Measurements from ENCODE around the gene PLEKHB1. TPM values are rescaled to one million over a fixed set of nuclear protein-coding genes. Genes with fewer than 3 reads are reported as not detected.

Gene PLEKHB1
- total and polyA plus RNA-seq, 4 donors: 0.75 to 1.4 (median 1.1) TPM

DNA sequence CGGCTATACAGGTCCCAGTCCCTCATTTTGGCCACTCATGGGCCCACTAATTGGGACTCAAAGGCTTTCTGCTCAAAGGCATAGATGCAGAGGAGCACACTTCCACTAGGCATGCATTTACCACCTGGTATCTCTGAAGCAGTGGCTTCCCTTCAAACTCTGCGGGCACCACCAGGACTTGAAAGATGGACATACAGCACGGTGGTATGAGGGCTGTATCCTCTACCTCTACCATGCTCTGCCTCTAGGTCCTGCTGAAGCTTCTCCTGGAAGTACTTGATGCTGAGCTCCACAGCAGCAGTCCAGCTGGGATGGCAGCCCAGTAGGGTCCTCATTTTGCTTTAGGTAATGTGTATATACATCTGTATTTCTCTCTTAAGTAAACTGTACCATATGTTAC lies 64.6 kb downstream of the PLEKHB1 start:
- Histone ChIP-seq H3K9me3 (ENCODE audit: control insufficient read depth in 4 of 4, low read length in 3 of 4) (no peaks in the 10 kb centered on the region), H3K9ac (ENCODE audit: low read depth in 1 of 2, low read length in 2 of 2) (no peak overlapping the region), H3K27ac (ENCODE audit: low read depth in 1 of 2, low read length in 2 of 2) (no peak overlapping the region), H3K4me1 (ENCODE audit: control insufficient read depth in 4 of 4, insufficient read depth in 4 of 4, low read length in 3 of 4) (no peaks in the 10 kb centered on the region), H3K27me3 (ENCODE audit: control insufficient read depth in 4 of 4, insufficient read depth in 4 of 4, low read length in 3 of 4) (no peaks in the 10 kb centered on the region), H3K36me3 (ENCODE audit: control insufficient read depth in 4 of 4, insufficient read depth in 3 of 4, low read depth in 1 of 4, low read length in 3 of 4) (peaks cover 7 to 25% (median 11%) of the 10 kb centered on the region in 4 donors), H3K4me3 (ENCODE audit: low read depth in 1 of 3, low read length in 3 of 3) (no peak overlapping the region)
- TF ChIP-seq EGR1 (IDR thresholded peaks at IDR 0.05; ENCODE audit: low read depth in 2 of 2) (no peak), FOXA1 (IDR thresholded peaks at IDR 0.05) (no peak), FOXA2 (IDR thresholded peaks at IDR 0.05) (no peak), HNF4G (IDR thresholded peaks at IDR 0.05) (no peak), RXRA (IDR thresholded peaks at IDR 0.05) (no peak), TAF1 (conservative IDR thresholded peaks at IDR 0.05) (no peak)
- no peak for DNase-seq (ENCODE audit: low spot score)
- WGBS: 86% methylated on average over 3 of the region's 3 CpGs

Other genes with a start within 250 kb of the PLEKHB1 start
- gene FAM168A, start 48.5 kb upstream of the PLEKHB1 start, total RNA-seq: 10 to 100 TPM in 1 of 2 donors, 1 to 10 TPM in 1; 9.0 to 14.6 TPM
- 1 to 10 TPM; 4.8 to 9.2 TPM for gene FAM168A, start 48.5 kb upstream of the PLEKHB1 start, polyA plus RNA-seq
- 100 to 1,000 TPM in 1 of 2 donors, 10 to 100 TPM in 1; 36.0 to 165 TPM for gene RAB6A, start 114.5 kb downstream of the PLEKHB1 start, total RNA-seq
- 10 to 100 TPM; 47.6 to 55.5 TPM for gene RAB6A, start 114.5 kb downstream of the PLEKHB1 start, polyA plus RNA-seq
- 10 to 100 TPM; 12.6 to 22.7 TPM for gene MRPL48, start 141.3 kb downstream of the PLEKHB1 start, total RNA-seq
- gene MRPL48, start 141.3 kb downstream of the PLEKHB1 start, polyA plus RNA-seq: 10 to 100 TPM; 17.3 to 34.1 TPM
- 10 to 100 TPM; 37.6 to 67.2 TPM for gene COA4, start 230.3 kb downstream of the PLEKHB1 start, total RNA-seq
- gene COA4, start 230.3 kb downstream of the PLEKHB1 start, polyA plus RNA-seq: 10 to 100 TPM; 85.1 to 94.2 TPM
- 1 to 10 TPM; 5.3 to 7.7 TPM for gene PAAF1, start 230.4 kb downstream of the PLEKHB1 start, total RNA-seq
- 10 to 100 TPM in 1 of 2 donors, 1 to 10 TPM in 1; 9.0 to 10.4 TPM for gene PAAF1, start 230.4 kb downstream of the PLEKHB1 start, polyA plus RNA-seq